CD4-positive, alpha-beta memory T cell (primary cell): ENCODE data around the gene PLA2G12B. TPM values are rescaled to one million over a fixed set of nuclear protein-coding genes. Genes with fewer than 3 reads are reported as not detected.

Experiments
- polyA plus RNA-seq, 2 donors: library from polyadenylated mRNA; unstranded; fragments of 300-500 nt; fragmentation: Illumina TruSeq; gene quantifications; one replicate each; pipeline ENCODE4 v1.2.3, GENCODE V29; 2021
- total RNA-seq, 2 experiments: library from RNA; stranded (reverse); gene quantifications; one replicate each; pipeline ENCODE4 v1.2.3, GENCODE V29; 2021

The PLA2G12B gene
- total and polyA plus RNA-seq, 4 experiments from 2014 or later = not detected

Other genes starting within 250 kb of the PLA2G12B start
- gene OIT3, start 61.1 kb downstream of the PLA2G12B start, total RNA-seq = under 1 TPM in 1 of 2 experiments, not detected in 1; 0.20 TPM
- gene OIT3, start 61.1 kb downstream of the PLA2G12B start, polyA plus RNA-seq = not detected
- gene P4HA1, start 142.1 kb upstream of the PLA2G12B start, total RNA-seq = 10 to 100 TPM; 17.8 to 18.6 TPM
- gene P4HA1, start 142.1 kb upstream of the PLA2G12B start, polyA plus RNA-seq = 10 to 100 TPM; 22.9 to 41.4 TPM
- gene NUDT13, start 155.6 kb upstream of the PLA2G12B start, total RNA-seq = 1 to 10 TPM; 2.5 to 2.9 TPM
- 1 to 10 TPM; 1.4 to 1.6 TPM for gene NUDT13, start 155.6 kb upstream of the PLA2G12B start, polyA plus RNA-seq
- 10 to 100 TPM; 31.1 to 35.3 TPM for gene ECD, start 213.2 kb upstream of the PLA2G12B start, total RNA-seq
- gene ECD, start 213.2 kb upstream of the PLA2G12B start, polyA plus RNA-seq = 10 to 100 TPM; 33.2 to 33.8 TPM
- gene FAM149B1, start 213.3 kb upstream of the PLA2G12B start, total RNA-seq = 10 to 100 TPM; 18.1 to 20.5 TPM
- 1 to 10 TPM; 3.9 to 5.0 TPM for gene FAM149B1, start 213.3 kb upstream of the PLA2G12B start, polyA plus RNA-seq